Measurements from ENCODE around the gene YEATS4.
A peak's percentile ranks its signal among the peaks of the same experiment; 100 is the strongest.

The YEATS4 gene

GRCh38 chr12:69350002-69350626 lies 9.4 kb upstream of the YEATS4 start:
- no peak for DNase-seq
- H3K4me1 ChIP-seq (ENCODE audit: control extremely low read depth in 1 of 4, control insufficient read depth in 4 of 4, insufficient read depth in 4 of 4, low read length in 3 of 4), result peaks cover 2 to 18% (median 8%) of the 10 kb centered on the region in 4 experiments
- ChIA-PET POLR2A (no interaction called here), CTCF (interaction anchor here (1.8 to 3.4 kb wide), 2 partner anchors 8 to 220 kb away, joined by 7 to 19 read pairs; no protein-coding TSS in a partner anchor)
- H3K4me3 ChIP-seq (ENCODE audit: control insufficient read depth in 1 of 7, extremely low read depth in 1 of 7, insufficient read depth in 4 of 7, low read depth in 2 of 7, low read length in 6 of 7), result peak overlapping the region in 2 of 7 experiments; percentile 10 to 15
- WGBS (ENCODE audit: insufficient coverage), result 90% methylated on average over 2 of the region's 2 CpGs
- no peaks in the 10 kb centered on the region for H3K36me3 ChIP-seq (ENCODE audit: control insufficient read depth in 4 of 4, insufficient read depth in 4 of 4, low read length in 3 of 4)
- H3K27ac ChIP-seq (ENCODE audit: insufficient read depth in 1 of 2, low read depth in 1 of 2, low read length in 2 of 2, poor library complexity in 1 of 2, severe bottlenecking in 2 of 2), result no peak overlapping the region
- H3K27me3 ChIP-seq (replicated peaks in 2 of 5; ENCODE audit: control insufficient read depth in 4 of 5, insufficient read depth in 5 of 5, low read length in 4 of 5), result no peaks in the 10 kb centered on the region
- H3K9me3 ChIP-seq (ENCODE audit: control extremely low read depth in 1 of 5, control insufficient read depth in 4 of 5, insufficient read depth in 2 of 5, low read depth in 1 of 5, low read length in 4 of 5), result no peaks in the 10 kb centered on the region

GRCh38 chr12:69350777-69351176 lies 8.8 kb upstream of the YEATS4 start:
- ChIA-PET CTCF (no interaction called here), POLR2A (no interaction called here)
- Histone ChIP-seq H3K27ac (ENCODE audit: insufficient read depth in 1 of 2, low read depth in 1 of 2, low read length in 2 of 2, poor library complexity in 1 of 2, severe bottlenecking in 2 of 2) (no peak overlapping the region), H3K4me1 (ENCODE audit: control extremely low read depth in 1 of 4, control insufficient read depth in 4 of 4, insufficient read depth in 4 of 4, low read length in 3 of 4) (peaks cover 2 to 18% (median 8%) of the 10 kb centered on the region in 4 experiments), H3K9me3 (ENCODE audit: control extremely low read depth in 1 of 5, control insufficient read depth in 4 of 5, insufficient read depth in 2 of 5, low read depth in 1 of 5, low read length in 4 of 5) (no peaks in the 10 kb centered on the region), H3K4me3 (ENCODE audit: control insufficient read depth in 1 of 7, extremely low read depth in 1 of 7, insufficient read depth in 4 of 7, low read depth in 2 of 7, low read length in 6 of 7) (no peak overlapping the region), H3K27me3 (replicated peaks in 2 of 5; ENCODE audit: control insufficient read depth in 4 of 5, insufficient read depth in 5 of 5, low read length in 4 of 5) (no peaks in the 10 kb centered on the region), H3K36me3 (ENCODE audit: control insufficient read depth in 4 of 4, insufficient read depth in 4 of 4, low read length in 3 of 4) (no peaks in the 10 kb centered on the region)
- no CpG with 5 or more reads among the region's 1 CpG for WGBS (ENCODE audit: insufficient coverage)
- no peak for DNase-seq

DNA sequence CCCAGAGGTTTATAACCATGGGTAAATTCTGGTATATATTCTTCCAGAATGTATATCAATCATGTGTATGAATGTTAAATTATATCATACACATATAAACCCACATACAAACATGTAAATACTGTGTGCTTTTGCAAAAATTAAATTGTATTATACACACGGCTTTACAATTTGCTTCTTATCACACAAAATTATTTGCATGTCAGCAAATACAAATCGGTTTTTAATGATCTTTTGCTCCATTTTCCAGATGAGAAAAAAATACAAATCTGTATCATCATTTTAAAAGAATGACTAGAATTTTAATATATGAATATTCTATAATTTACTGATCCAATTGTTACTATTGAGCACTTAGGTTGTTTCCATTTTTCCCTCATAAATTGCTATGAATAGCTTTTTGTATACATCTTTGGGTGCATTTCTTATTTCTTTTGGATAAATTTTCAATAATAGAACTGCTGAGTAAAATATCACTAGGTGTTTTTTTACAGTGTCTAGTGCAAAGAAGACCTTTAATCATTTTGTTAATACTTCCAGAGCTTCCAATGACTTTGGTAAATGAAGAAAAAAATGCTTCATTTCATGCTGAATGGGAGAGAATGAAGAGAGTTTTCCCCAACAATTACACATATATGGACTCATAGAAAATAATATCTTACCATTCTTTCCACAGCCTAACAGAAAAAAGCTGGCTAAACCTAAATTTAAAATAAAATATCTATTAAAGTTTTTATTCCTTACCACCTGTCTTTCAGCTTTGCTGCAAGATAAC lies 7.9 kb upstream of the YEATS4 start:
- CTCF ChIA-PET, result interaction anchor here (1.6 kb wide), 1 partner anchor 9 kb away, joined by 5 read pairs; no protein-coding TSS in a partner anchor
- Histone ChIP-seq H3K27me3 (replicated peaks in 2 of 5; ENCODE audit: control insufficient read depth in 4 of 5, insufficient read depth in 5 of 5, low read length in 4 of 5) (no peaks in the 10 kb centered on the region), H3K36me3 (ENCODE audit: control insufficient read depth in 4 of 4, insufficient read depth in 4 of 4, low read length in 3 of 4) (no peaks in the 10 kb centered on the region), H3K4me3 (ENCODE audit: control insufficient read depth in 1 of 7, extremely low read depth in 1 of 7, insufficient read depth in 4 of 7, low read depth in 2 of 7, low read length in 6 of 7) (no peak overlapping the region), H3K4me1 (ENCODE audit: control extremely low read depth in 1 of 4, control insufficient read depth in 4 of 4, insufficient read depth in 4 of 4, low read length in 3 of 4) (peaks cover 2 to 18% (median 8%) of the 10 kb centered on the region in 4 experiments), H3K9me3 (ENCODE audit: control extremely low read depth in 1 of 5, control insufficient read depth in 4 of 5, insufficient read depth in 2 of 5, low read depth in 1 of 5, low read length in 4 of 5) (no peaks in the 10 kb centered on the region), H3K27ac (ENCODE audit: insufficient read depth in 1 of 2, low read depth in 1 of 2, low read length in 2 of 2, poor library complexity in 1 of 2, severe bottlenecking in 2 of 2) (no peak overlapping the region)
- POLR2A ChIA-PET, result no interaction called here
- no peak for DNase-seq
- no CpG with 5 or more reads among the region's 2 CpGs for WGBS (ENCODE audit: insufficient coverage)

DNA sequence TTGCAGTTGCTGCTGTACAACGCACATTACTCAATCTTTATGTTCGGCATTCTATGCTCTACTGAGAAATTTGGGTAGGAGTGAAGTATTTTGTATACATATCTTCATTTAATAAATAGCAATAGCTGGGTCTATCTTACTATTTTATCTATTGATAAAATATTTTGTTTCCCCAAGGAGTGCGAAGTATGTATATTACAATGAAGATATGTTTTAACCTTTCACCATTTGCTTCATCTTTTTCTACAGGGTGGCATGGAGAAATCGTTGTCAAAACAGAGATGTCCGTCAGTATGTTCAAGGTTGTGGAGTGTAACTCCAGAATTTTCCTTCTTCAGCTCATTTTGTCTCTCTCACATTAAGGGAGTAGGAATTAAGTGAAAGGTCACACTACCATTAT lies 6.6 kb upstream of the YEATS4 start:
- peaks cover 0 to 10% (median 6%) of the 10 kb centered on the region in 4 experiments for H3K4me1 ChIP-seq (ENCODE audit: control extremely low read depth in 1 of 4, control insufficient read depth in 4 of 4, insufficient read depth in 4 of 4, low read length in 3 of 4)
- H3K9me3 ChIP-seq (ENCODE audit: control extremely low read depth in 1 of 5, control insufficient read depth in 4 of 5, insufficient read depth in 2 of 5, low read depth in 1 of 5, low read length in 4 of 5), result no peaks in the 10 kb centered on the region
- no CpG with 5 or more reads among the region's 5 CpGs for WGBS (ENCODE audit: insufficient coverage)
- no peaks in the 10 kb centered on the region for H3K27me3 ChIP-seq (replicated peaks in 2 of 5; ENCODE audit: control insufficient read depth in 4 of 5, insufficient read depth in 5 of 5, low read length in 4 of 5)
- ChIA-PET POLR2A (no interaction called here), CTCF (interaction anchor here (1.6 kb wide), 1 partner anchor 10 kb away, joined by 5 read pairs; no protein-coding TSS in a partner anchor)
- H3K4me3 ChIP-seq (ENCODE audit: control insufficient read depth in 1 of 7, extremely low read depth in 1 of 7, insufficient read depth in 4 of 7, low read depth in 2 of 7, low read length in 6 of 7), result no peak overlapping the region
- H3K27ac ChIP-seq (ENCODE audit: insufficient read depth in 1 of 2, low read depth in 1 of 2, low read length in 2 of 2, poor library complexity in 1 of 2, severe bottlenecking in 2 of 2), result no peak overlapping the region
- no peaks in the 10 kb centered on the region for H3K36me3 ChIP-seq (ENCODE audit: control insufficient read depth in 4 of 4, insufficient read depth in 4 of 4, low read length in 3 of 4)
- DNase-seq, result no peak

GRCh38 chr12:69354172-69354555 lies 5.4 kb upstream of the YEATS4 start:
- ChIA-PET POLR2A (no interaction called here), CTCF (interaction anchor here (1.0 kb wide), 1 partner anchor 19 kb away, joined by 3 read pairs; no protein-coding TSS in a partner anchor)
- DNase-seq, result no peak
- no peaks in the 10 kb centered on the region for H3K36me3 ChIP-seq (ENCODE audit: control insufficient read depth in 4 of 4, insufficient read depth in 4 of 4, low read length in 3 of 4)
- WGBS (ENCODE audit: insufficient coverage), result 100% methylated on average over 1 of the region's 1 CpG
- no peaks in the 10 kb centered on the region for H3K9me3 ChIP-seq (ENCODE audit: control extremely low read depth in 1 of 5, control insufficient read depth in 4 of 5, insufficient read depth in 2 of 5, low read depth in 1 of 5, low read length in 4 of 5)
- no peak overlapping the region for H3K4me3 ChIP-seq (ENCODE audit: control insufficient read depth in 1 of 7, extremely low read depth in 1 of 7, insufficient read depth in 4 of 7, low read depth in 2 of 7, low read length in 6 of 7)
- peaks cover 0 to 4% (median 0%) of the 10 kb centered on the region in 4 experiments for H3K4me1 ChIP-seq (ENCODE audit: control extremely low read depth in 1 of 4, control insufficient read depth in 4 of 4, insufficient read depth in 4 of 4, low read length in 3 of 4)
- H3K27me3 ChIP-seq (replicated peaks in 2 of 5; ENCODE audit: control insufficient read depth in 4 of 5, insufficient read depth in 5 of 5, low read length in 4 of 5), result no peaks in the 10 kb centered on the region
- H3K27ac ChIP-seq (ENCODE audit: insufficient read depth in 1 of 2, low read depth in 1 of 2, low read length in 2 of 2, poor library complexity in 1 of 2, severe bottlenecking in 2 of 2), result no peak overlapping the region

DNA sequence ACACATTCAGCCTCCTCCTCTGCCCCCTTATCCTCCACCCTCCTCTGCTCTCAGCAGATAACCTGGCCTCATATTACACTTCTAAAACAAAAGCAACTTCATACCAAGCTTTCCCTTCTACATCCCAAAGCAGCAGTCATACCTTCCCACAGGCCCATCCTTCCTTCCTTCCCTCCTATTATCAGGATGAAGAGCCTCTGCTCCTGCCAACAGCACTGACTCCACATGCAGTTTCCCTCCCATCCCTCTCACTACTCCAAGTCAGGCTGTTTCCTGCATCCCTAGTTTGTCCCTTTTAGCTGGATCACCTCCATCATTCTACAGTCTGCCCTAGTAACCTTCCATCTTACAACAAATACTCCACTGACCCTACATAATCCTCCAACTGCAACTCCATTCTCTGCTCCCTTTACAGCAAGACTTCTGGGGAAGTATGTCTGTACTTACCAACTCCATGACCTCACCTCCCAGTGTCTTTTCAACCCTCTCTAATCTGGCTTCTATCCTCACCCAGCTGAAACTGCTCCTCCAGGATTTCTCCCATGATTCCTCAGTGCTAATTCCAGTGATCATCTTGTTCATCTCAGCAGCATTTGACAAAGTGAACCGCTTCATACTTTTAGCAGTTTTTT lies 4.9 kb upstream of the YEATS4 start:
- no peak overlapping the region for H3K4me3 ChIP-seq (ENCODE audit: control insufficient read depth in 1 of 7, extremely low read depth in 1 of 7, insufficient read depth in 4 of 7, low read depth in 2 of 7, low read length in 6 of 7)
- H3K9me3 ChIP-seq (ENCODE audit: control extremely low read depth in 1 of 5, control insufficient read depth in 4 of 5, insufficient read depth in 2 of 5, low read depth in 1 of 5, low read length in 4 of 5), result no peaks in the 10 kb centered on the region
- no peak for DNase-seq
- peaks cover 0 to 6% (median 0%) of the 10 kb centered on the region in 4 experiments for H3K4me1 ChIP-seq (ENCODE audit: control extremely low read depth in 1 of 4, control insufficient read depth in 4 of 4, insufficient read depth in 4 of 4, low read length in 3 of 4)
- WGBS (ENCODE audit: insufficient coverage), result 100% methylated on average over 1 of the region's 1 CpG
- CTCF ChIA-PET, result interaction anchor here (1.0 kb wide), 1 partner anchor 20 kb away, joined by 3 read pairs; no protein-coding TSS in a partner anchor
- POLR2A ChIA-PET, result no interaction called here
- H3K27ac ChIP-seq (ENCODE audit: insufficient read depth in 1 of 2, low read depth in 1 of 2, low read length in 2 of 2, poor library complexity in 1 of 2, severe bottlenecking in 2 of 2), result no peak overlapping the region
- H3K36me3 ChIP-seq (ENCODE audit: control insufficient read depth in 4 of 4, insufficient read depth in 4 of 4, low read length in 3 of 4), result no peaks in the 10 kb centered on the region
- no peaks in the 10 kb centered on the region for H3K27me3 ChIP-seq (replicated peaks in 2 of 5; ENCODE audit: control insufficient read depth in 4 of 5, insufficient read depth in 5 of 5, low read length in 4 of 5)

Measured in common myeloid progenitor, CD34-positive (primary cell).